Kidney epithelial cell (primary cell): ENCODE measurements around the gene STK17A. TPM values are rescaled to one million over a fixed set of nuclear protein-coding genes. Genes with fewer than 3 reads are reported as not detected.

ENCODE experiments used
- DNase-seq: peaks from one replicate; pipeline ENCODE4 v3.0.0-alpha.2; 2010; ENCODE audit warnings: low read depth
- H3K27me3 ChIP-seq: 2 replicates; pipeline ENCODE4 v1.6.0; 2011; ENCODE audit warnings: low read length; ENCODE audit not compliant: control insufficient read depth, insufficient read depth
- H3K36me3 ChIP-seq: 2 replicates; pipeline ENCODE4 v1.5.1; 2011; ENCODE audit warnings: low read length; ENCODE audit not compliant: control insufficient read depth, insufficient read depth
- H3K4me3 ChIP-seq: 2 replicates; pipeline ENCODE4 v1.5.1; 2011; ENCODE audit warnings: low read depth, mild to moderate bottlenecking, control low read depth, low read length
- CTCF ChIP-seq: IDR thresholded peaks from 2 replicates; pipeline ENCODE4 v1.5.1; 2011; ENCODE audit warnings: mild to moderate bottlenecking, moderate library complexity, low read length, control low read depth, inconsistent platforms; ENCODE audit not compliant: insufficient read depth, poor library complexity, severe bottlenecking
- total RNA-seq: library from RNA; depleted of rRNA; stranded (reverse); fragments of >200 nt; gene quantifications from 2 replicates; pipeline ENCODE4 v1.2.3, GENCODE V29; 2015

STK17A gene
- total RNA-seq, 1 donor from 2014 or later: 12.8 TPM

- Histone ChIP-seq H3K4me3 (no peak overlapping the region), H3K36me3 (no peaks in the 10 kb centered on the region), H3K27me3 (no peaks in the 10 kb centered on the region)
- no peak for TF ChIP-seq CTCF
- no peak for DNase-seq
Measured at GRCh38 chr7:43537765-43538403, 45.0 kb upstream of the STK17A start.

GRCh38 chr7:43538404-43538771, 44.5 kb upstream of the STK17A start:
- H3K4me3 ChIP-seq: no peak overlapping the region
- no peaks in the 10 kb centered on the region for H3K36me3 ChIP-seq
- no peaks in the 10 kb centered on the region for H3K27me3 ChIP-seq
- no peak for DNase-seq
- no peak for TF ChIP-seq CTCF

- no peak overlapping the region for H3K4me3 ChIP-seq
- DNase-seq: no peak
- no peak for TF ChIP-seq CTCF
- no peaks in the 10 kb centered on the region for H3K36me3 ChIP-seq
- H3K27me3 ChIP-seq: no peaks in the 10 kb centered on the region
Measured at GRCh38 chr7:43540471-43540870, 42.4 kb upstream of the STK17A start.

- no peak for TF ChIP-seq CTCF
- Histone ChIP-seq H3K4me3 (no peak overlapping the region), H3K36me3 (no peaks in the 10 kb centered on the region), H3K27me3 (no peaks in the 10 kb centered on the region)
- no peak for DNase-seq
Measured at GRCh38 chr7:43542716-43543115, 40.2 kb upstream of the STK17A start.

DNA sequence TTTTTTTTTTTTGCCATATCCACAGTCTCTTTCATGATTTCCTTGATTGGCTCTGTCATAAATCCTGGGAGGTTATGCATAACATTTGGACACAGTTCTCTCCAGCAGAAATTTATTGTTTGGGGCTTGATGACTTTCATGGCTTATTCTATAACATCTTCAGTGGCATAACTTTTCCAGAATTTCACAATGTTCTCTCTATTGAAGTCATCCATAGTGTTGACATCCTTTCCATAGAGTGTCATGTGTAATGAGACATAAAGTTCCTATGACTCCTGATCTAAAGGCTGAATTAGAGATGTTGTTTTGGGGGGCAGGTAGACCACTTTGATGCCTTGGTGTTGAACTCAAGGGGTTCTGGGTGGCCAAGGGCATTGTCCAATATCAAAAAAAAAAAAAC, 36.7 kb upstream of the STK17A start:
- TF ChIP-seq CTCF: no peak
- no peak overlapping the region for H3K4me3 ChIP-seq
- no peaks in the 10 kb centered on the region for H3K36me3 ChIP-seq

DNA sequence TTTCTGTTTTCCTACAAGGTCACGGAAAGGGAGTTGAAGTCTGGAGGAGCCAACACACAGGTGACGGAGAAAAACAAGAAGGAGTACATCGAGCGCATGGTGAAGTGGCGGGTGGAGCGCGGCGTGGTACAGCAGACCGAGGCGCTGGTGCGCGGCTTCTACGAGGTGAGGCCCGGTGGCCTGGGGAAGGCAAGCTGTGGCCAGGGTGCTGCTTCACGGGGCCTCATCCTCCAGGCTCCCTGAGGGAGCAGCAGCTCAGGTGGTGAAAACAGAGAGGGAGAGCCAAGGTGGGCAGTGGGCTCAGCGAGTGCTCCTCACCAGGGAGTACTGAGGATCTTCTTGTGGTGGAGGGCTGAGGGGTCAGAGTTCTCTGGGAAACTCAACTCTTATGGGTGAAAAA, 32.5 kb upstream of the STK17A start:
- no peak for TF ChIP-seq CTCF
- H3K27me3 ChIP-seq: no peaks in the 10 kb centered on the region
- DNase-seq: no peak
- no peaks in the 10 kb centered on the region for H3K36me3 ChIP-seq
- no peak overlapping the region for H3K4me3 ChIP-seq

More for the DNA sequence above, 36.7 kb upstream of the STK17A start:
- no peak for DNase-seq
- H3K27me3 ChIP-seq: no peaks in the 10 kb centered on the region
